Hepatocyte (in vitro differentiated cells): Measurements from ENCODE around the gene MXRA7. TPM values are rescaled to one million over a fixed set of nuclear protein-coding genes. Genes with fewer than 3 reads are reported as not detected.

ENCODE experiments used
- DNase-seq: peaks from one replicate; pipeline ENCODE4 v3.0.0-alpha.2; 2016; ENCODE audit warnings: low spot score
- H2AFZ ChIP-seq: fragments of 200-600 bp; sonication (generic); 2 replicates; pipeline ENCODE4 v1.6.0; 2016; ENCODE audit warnings: antibody characterized with exemption, mild to moderate bottlenecking
- H3K27ac ChIP-seq: fragments of 200-600 bp; sonication (generic); 2 replicates; pipeline ENCODE4 v1.5.1; 2016; ENCODE audit warnings: mild to moderate bottlenecking
- H3K27me3 ChIP-seq: fragments of 200-600 bp; sonication (generic); 2 replicates; pipeline ENCODE4 v1.6.1; 2016
- H3K36me3 ChIP-seq: fragments of 200-600 bp; sonication (generic); replicated peaks from 2 replicates; pipeline ENCODE4 v1.5.1; 2016; ENCODE audit warnings: low read depth; ENCODE audit not compliant: insufficient read depth
- H3K4me1 ChIP-seq: fragments of 200-600 bp; sonication (generic); 2 replicates; pipeline ENCODE4 v1.5.1; 2016; ENCODE audit warnings: mild to moderate bottlenecking, moderate library complexity; ENCODE audit not compliant: insufficient read depth
- H3K4me2 ChIP-seq: fragments of 200-600 bp; sonication (generic); 2 replicates; pipeline ENCODE4 v1.6.0; 2016
- H3K4me3 ChIP-seq: fragments of 200-600 bp; sonication (generic); 2 replicates; pipeline ENCODE4 v1.5.1; 2016; ENCODE audit warnings: mild to moderate bottlenecking
- H3K79me2 ChIP-seq: fragments of 200-600 bp; sonication (generic); 2 replicates; pipeline ENCODE4 v1.6.0; 2017; ENCODE audit warnings: mild to moderate bottlenecking
- H3K9me2 ChIP-seq: fragments of 200-600 bp; sonication (generic); replicated peaks from 2 replicates; pipeline ENCODE4 v1.6.0; 2017; ENCODE audit warnings: mild to moderate bottlenecking; ENCODE audit not compliant: insufficient read depth
- H3K9me3 ChIP-seq: fragments of 200-600 bp; sonication (generic); 2 replicates; pipeline ENCODE4 v1.5.1; 2016; ENCODE audit warnings: low read depth, mild to moderate bottlenecking
- H4K20me1 ChIP-seq: fragments of 200-600 bp; sonication (generic); 2 replicates; pipeline ENCODE4 v1.6.0; 2016; ENCODE audit warnings: mild to moderate bottlenecking; ENCODE audit not compliant: insufficient read depth, poor library complexity, severe bottlenecking
- EZH2 ChIP-seq: fragments of 200-600 bp; sonication (generic); IDR thresholded peaks from 2 replicates; pipeline ENCODE4 v1.6.1; 2016; ENCODE audit warnings: antibody characterized with exemption, mild to moderate bottlenecking, borderline replicate concordance
- EZH2phosphoT487 ChIP-seq: fragments of 200-600 bp; sonication (generic); IDR thresholded peaks from one replicate; pipeline ENCODE4 v1.6.1; 2018; ENCODE audit warnings: antibody characterized with exemption, mild to moderate bottlenecking, low read depth, moderate library complexity; ENCODE audit not compliant: unreplicated experiment, severe bottlenecking
- WGBS: methylation state at CpG from one replicate; pipeline ENCODE4 v1.1.6; 2016; ENCODE audit warnings: low lambda C conversion rate; ENCODE audit errors: missing lambda C conversion rate; 5-methylcytosine and 5-hydroxymethylcytosine counted together
- polyA plus RNA-seq: library from polyadenylated mRNA; unstranded; fragments of >200 nt; fragmentation: Nextera tagmentation; extraction: Ambion mirVana; gene quantifications from 2 replicates; pipeline ENCODE4 v1.2.1, GENCODE V29; 2016
- total RNA-seq: library from RNA; depleted of rRNA; stranded (reverse); fragments of >200 nt; gene quantifications from 2 replicates; pipeline ENCODE4 v1.2.3, GENCODE V29; 2014
- TF ChIP-seq, protein P1 (sequence below): fragments of 200-600 bp; sonication (generic); IDR thresholded peaks from 2 replicates; pipeline ENCODE4 v1.5.1; 2016; ENCODE audit warnings: antibody characterized with exemption, mild to moderate bottlenecking; ENCODE audit not compliant: poor library complexity

MXRA7 gene, protein sequence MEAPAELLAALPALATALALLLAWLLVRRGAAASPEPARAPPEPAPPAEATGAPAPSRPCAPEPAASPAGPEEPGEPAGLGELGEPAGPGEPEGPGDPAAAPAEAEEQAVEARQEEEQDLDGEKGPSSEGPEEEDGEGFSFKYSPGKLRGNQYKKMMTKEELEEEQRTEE
- total RNA-seq = 101 and 102 TPM in 2 replicates
- polyA plus RNA-seq = 117 and 138 TPM in 2 replicates

DNA sequence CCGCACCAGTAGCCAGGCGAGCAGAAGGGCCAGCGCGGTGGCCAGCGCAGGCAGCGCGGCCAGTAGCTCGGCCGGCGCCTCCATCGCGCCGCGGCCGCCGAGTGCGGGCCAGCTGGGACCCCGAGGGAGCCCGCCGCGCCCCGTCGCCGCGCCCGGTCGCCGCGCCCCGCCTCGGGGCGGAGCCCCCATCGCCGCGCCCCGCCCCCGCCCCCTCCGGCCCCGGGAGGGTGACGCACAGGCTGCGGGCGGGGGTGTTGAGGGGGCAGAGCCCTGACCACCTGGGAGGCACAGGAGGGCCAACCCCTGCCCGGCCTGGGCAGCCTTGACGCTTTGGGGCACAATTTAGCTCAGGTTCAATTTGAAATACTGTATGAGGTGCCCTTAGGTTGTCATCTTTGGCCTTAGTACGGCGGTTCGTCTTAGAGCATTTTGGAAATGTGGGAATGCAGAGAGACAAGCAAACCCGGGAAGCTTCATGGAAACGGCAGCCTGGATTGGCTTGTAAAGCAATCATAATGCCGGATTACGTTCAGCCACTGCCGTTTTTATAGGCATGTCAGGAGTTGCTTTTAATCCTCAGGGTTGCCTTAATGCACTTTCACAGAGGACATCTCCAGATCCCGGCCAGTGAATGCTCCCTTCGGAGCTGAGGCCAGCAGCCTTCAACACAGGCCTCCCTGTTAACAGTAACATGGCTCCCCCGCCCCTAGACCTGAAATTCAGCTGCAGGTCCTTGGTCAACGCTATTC is at the start of gene MXRA7:
Gene MXRA7 (minus strand): TSS at position 103 of the 749 bp plus-strand sequence. CDS start 19 bp downstream, at position 84.
- Histone ChIP-seq H3K9me3 (no peaks in the 10 kb centered on the region), H3K4me3 (peak within 1 kb of the TSS; percentile 40), H3K9me2 (no peaks in the 10 kb centered on the region), H3K36me3 (no peaks in the 10 kb centered on the region), H2AFZ (peak within 1 kb of the TSS; percentile 60), H3K4me1 (peaks cover 34% of the 10 kb centered on the region), H3K79me2 (peaks cover 36% of the 10 kb centered on the region), H3K4me2 (peak within 1 kb of the TSS; percentile 98), H3K27ac (peak within 1 kb of the TSS; percentile 95), H3K27me3 (no peaks in the 10 kb centered on the region), H4K20me1 (peaks cover 8% of the 10 kb centered on the region)
- TF ChIP-seq, protein P1, sequence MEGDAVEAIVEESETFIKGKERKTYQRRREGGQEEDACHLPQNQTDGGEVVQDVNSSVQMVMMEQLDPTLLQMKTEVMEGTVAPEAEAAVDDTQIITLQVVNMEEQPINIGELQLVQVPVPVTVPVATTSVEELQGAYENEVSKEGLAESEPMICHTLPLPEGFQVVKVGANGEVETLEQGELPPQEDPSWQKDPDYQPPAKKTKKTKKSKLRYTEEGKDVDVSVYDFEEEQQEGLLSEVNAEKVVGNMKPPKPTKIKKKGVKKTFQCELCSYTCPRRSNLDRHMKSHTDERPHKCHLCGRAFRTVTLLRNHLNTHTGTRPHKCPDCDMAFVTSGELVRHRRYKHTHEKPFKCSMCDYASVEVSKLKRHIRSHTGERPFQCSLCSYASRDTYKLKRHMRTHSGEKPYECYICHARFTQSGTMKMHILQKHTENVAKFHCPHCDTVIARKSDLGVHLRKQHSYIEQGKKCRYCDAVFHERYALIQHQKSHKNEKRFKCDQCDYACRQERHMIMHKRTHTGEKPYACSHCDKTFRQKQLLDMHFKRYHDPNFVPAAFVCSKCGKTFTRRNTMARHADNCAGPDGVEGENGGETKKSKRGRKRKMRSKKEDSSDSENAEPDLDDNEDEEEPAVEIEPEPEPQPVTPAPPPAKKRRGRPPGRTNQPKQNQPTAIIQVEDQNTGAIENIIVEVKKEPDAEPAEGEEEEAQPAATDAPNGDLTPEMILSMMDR = no peak
- TF ChIP-seq EZH2 = no peak
- no peak for TF ChIP-seq EZH2phosphoT487
- peak; percentile 89 for DNase-seq
- 15% methylated on average over 14 of the region's 56 CpGs for WGBS

DNA sequence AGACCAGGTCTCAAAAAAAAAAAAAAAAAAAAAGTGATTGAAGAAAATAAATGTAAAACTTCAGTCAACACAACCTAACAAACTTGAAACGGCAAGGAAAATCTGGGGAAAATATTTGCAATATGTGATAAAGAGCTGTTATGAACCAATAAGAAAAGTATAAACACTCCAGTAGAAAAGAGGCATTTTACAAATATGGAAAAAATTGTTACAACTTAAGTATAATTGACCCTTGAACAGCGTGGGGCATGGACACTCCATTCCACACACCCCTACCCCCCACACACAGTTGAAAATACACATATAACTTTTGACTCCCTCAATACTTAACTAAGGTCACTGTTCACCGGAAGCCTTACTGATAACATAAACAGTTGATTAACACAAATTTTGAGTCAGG is 47.8 kb upstream of the MXRA7 start:
- H3K4me1 ChIP-seq = no peaks in the 10 kb centered on the region
- no peaks in the 10 kb centered on the region for H3K27me3 ChIP-seq
- TF ChIP-seq EZH2 = no peak
- H3K79me2 ChIP-seq = no peaks in the 10 kb centered on the region
- H3K36me3 ChIP-seq = peaks cover 3% of the 10 kb centered on the region
- no peak for DNase-seq
- H3K4me2 ChIP-seq = no peak overlapping the region
- WGBS = 95% methylated on average over 3 of the region's 3 CpGs
- H3K9me3 ChIP-seq = no peaks in the 10 kb centered on the region
- H4K20me1 ChIP-seq = no peaks in the 10 kb centered on the region
- no peaks in the 10 kb centered on the region for H3K9me2 ChIP-seq
- H2AFZ ChIP-seq = no peak overlapping the region
- H3K27ac ChIP-seq = no peak overlapping the region
- H3K4me3 ChIP-seq = no peak overlapping the region

DNA sequence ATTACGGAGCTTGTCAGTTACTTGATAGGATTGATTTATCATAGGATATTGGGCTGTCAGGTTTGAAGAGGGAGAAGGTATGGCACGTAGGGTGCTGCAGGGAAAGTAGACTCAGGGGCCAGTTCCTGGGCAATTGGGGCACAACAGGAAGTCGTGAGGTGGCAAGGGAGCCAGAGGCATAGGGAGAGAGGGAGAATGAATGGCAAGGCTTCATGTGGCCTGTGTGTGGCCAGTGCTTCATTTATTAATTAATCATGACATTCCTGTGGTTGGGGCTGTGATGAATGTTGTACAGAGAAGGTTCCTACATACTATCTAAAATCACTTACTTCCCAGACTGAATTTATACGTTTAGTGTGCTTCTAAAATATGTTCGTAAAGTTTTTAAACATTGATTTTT is 46.5 kb upstream of the MXRA7 start:
- Histone ChIP-seq H4K20me1 (no peaks in the 10 kb centered on the region), H3K4me3 (no peak overlapping the region), H3K79me2 (no peaks in the 10 kb centered on the region), H3K27ac (no peak overlapping the region), H3K4me2 (no peak overlapping the region), H3K9me2 (no peaks in the 10 kb centered on the region), H3K27me3 (no peaks in the 10 kb centered on the region), H2AFZ (no peak overlapping the region), H3K4me1 (no peaks in the 10 kb centered on the region), H3K36me3 (peaks cover 3% of the 10 kb centered on the region), H3K9me3 (no peaks in the 10 kb centered on the region)
- WGBS = 96% methylated on average over 5 of the region's 5 CpGs
- no peak for DNase-seq
- no peak for TF ChIP-seq EZH2
- TF ChIP-seq EZH2phosphoT487 = no peak
- TF ChIP-seq, protein P1 = no peak

DNA sequence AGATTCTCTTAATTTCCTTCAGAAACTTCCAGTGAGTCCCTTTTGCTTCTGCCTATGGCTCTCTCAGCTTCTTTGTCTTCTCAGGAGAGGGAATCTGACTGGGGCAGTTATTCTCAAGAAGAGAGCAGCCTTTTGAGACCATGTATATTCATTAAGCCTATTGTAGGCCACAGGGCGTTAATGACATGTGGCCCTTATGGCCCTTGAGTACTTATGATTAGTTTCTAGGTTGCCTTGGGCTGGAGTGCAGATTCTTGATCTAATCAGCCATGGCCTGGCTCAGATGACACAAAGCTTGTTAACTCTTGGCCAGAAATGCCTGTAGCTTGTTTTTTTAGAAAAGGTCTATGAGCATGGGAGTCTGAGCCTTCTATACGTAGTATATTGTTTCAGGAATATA is 44.5 kb upstream of the MXRA7 start:
- 97% methylated on average over 2 of the region's 2 CpGs for WGBS
- no peaks in the 10 kb centered on the region for H3K9me2 ChIP-seq
- H2AFZ ChIP-seq = no peak overlapping the region
- H3K9me3 ChIP-seq = no peaks in the 10 kb centered on the region
- no peak overlapping the region for H3K4me2 ChIP-seq
- no peaks in the 10 kb centered on the region for H3K79me2 ChIP-seq
- TF ChIP-seq, protein P1 = no peak
- TF ChIP-seq EZH2 (no peak), EZH2phosphoT487 (no peak)
- H3K4me1 ChIP-seq = no peaks in the 10 kb centered on the region
- H3K27ac ChIP-seq = no peak overlapping the region
- no peak overlapping the region for H3K4me3 ChIP-seq
- DNase-seq = no peak
- no peaks in the 10 kb centered on the region for H3K27me3 ChIP-seq
- H4K20me1 ChIP-seq = no peaks in the 10 kb centered on the region
- H3K36me3 ChIP-seq = peaks cover 3% of the 10 kb centered on the region
